ENCODE data around the gene OR6S1. TPM values are rescaled to one million over a fixed set of nuclear protein-coding genes. Genes with fewer than 3 reads are reported as not detected.
A peak's percentile ranks its signal among the peaks of the same experiment; 100 is the strongest.
"Not testable (repeated sequence)": the region's sequence is repeated elsewhere in the genome, so short reads cannot be mapped to it uniquely, and the experiment has no call there.

The OR6S1 gene
- total and polyA plus RNA-seq, 8 donors: not detected

DNA sequence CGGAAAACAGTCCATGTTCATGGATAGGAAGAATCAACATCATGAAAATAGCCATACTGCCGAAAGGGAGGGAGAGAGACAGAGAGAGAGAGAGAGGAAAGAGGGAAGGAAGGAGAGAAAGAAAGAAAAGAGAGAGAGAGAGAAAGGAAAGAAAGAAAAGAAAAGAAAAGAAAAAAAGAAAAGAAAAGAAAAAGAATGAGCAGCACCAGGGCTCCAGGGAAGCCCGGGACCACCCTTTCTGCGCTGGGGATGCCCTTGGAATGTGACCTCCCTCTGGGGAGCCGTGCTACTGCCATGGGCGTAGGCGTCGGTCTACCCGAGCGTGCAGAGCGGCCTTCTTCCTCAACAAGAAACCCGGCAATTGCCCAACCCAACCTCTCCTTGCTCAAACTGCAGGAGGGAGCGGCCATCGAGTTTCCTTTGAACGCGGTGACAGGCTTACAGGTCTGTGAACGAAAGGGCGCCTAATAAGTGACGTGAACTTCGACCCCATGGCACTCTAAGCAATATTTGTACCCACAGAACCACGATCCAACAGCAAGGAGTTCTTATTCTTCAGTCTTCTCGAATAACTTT is 16.9 kb downstream of the OR6S1 start:
- Histone ChIP-seq H3K4me3 (peak overlapping the region; percentile 11 to 31 (median 18)), H3K4me1 (peaks cover 0 to 55% (median 39%) of the 10 kb centered on the region in 4 donors), H3K27me3 (peaks cover 0 to 33% (median 4%) of the 10 kb centered on the region in 3 donors), H3K27ac (peak overlapping the region in 4 of 5 donors; percentile 6 to 47 (median 27)), H3K9me3 (no peaks in the 10 kb centered on the region), H3K36me3 (no peaks in the 10 kb centered on the region)
- 5 to 8% (median 6%) methylated on average over 22 of the region's 22 CpGs for WGBS, 5 donors
- intact Hi-C loops (cut with DNase I; ENCODE audit: low total_unique reads): no loop called here
- peak in 1 of 3 donors; percentile 8 for TF ChIP-seq POLR2AphosphoS5 (IDR thresholded peaks at IDR 0.05)
- TF ChIP-seq, protein P1, sequence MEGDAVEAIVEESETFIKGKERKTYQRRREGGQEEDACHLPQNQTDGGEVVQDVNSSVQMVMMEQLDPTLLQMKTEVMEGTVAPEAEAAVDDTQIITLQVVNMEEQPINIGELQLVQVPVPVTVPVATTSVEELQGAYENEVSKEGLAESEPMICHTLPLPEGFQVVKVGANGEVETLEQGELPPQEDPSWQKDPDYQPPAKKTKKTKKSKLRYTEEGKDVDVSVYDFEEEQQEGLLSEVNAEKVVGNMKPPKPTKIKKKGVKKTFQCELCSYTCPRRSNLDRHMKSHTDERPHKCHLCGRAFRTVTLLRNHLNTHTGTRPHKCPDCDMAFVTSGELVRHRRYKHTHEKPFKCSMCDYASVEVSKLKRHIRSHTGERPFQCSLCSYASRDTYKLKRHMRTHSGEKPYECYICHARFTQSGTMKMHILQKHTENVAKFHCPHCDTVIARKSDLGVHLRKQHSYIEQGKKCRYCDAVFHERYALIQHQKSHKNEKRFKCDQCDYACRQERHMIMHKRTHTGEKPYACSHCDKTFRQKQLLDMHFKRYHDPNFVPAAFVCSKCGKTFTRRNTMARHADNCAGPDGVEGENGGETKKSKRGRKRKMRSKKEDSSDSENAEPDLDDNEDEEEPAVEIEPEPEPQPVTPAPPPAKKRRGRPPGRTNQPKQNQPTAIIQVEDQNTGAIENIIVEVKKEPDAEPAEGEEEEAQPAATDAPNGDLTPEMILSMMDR (IDR thresholded peaks at IDR 0.05): no peak
- no peak for TF ChIP-seq POLR2A (IDR thresholded peaks at IDR 0.05)
- DNase-seq: peak; percentile 75 to 87

DNA sequence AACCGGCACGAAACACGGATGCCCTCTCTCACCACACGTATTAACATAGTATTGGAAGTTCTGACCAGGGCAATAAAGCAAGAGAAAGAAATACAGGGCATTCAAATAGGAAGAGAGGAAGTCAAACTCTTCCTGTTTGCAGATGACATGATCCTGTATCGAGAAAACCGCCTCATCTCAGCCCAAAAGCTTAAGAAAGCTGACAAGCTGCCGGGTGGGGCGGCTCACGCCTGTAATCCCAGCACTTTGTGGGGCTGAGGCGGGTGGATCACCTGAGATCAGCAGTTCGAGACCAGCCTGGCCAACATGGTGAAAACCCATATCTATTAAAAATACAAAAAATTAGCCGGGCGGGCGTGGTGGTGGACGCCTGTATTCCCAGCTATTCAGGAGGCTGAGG is 17.7 kb downstream of the OR6S1 start:
- H3K27me3 ChIP-seq: peaks cover 0 to 33% (median 4%) of the 10 kb centered on the region in 3 donors

DNA sequence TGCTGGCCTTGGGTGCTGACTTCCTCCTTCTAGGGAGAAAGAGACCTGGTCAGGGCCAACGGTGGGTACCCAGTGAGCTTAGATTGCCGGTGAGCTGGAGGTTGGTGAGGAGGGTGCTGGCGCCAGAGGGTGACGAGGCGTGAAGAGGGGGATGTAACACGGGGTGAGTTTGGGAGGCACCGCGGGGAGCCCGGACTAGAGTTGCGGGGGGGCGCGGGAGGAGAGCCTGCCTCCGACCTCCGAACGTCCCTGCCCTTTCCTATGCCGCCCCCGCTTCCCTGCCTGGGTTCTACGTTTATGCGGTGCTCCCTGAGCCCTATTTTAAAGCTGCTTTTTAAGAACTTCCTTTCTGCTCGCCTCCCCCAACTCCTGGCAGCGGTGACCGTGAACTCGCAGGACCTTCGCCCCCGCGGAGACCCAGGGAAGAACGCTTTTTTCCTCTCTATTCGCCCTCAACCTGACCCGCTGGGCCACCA is 18.6 kb downstream of the OR6S1 start:
- no peaks in the 10 kb centered on the region for H3K9me3 ChIP-seq
- H3K27ac ChIP-seq: no peak overlapping the region
- TF ChIP-seq POLR2AphosphoS5 (IDR thresholded peaks at IDR 0.05) (no peak), EP300 (IDR thresholded peaks at IDR 0.05) (no peak), POLR2A (IDR thresholded peaks at IDR 0.05) (no peak)
- TF ChIP-seq, protein P1 (IDR thresholded peaks at IDR 0.05): no peak
- peaks cover 0 to 25% (median 4%) of the 10 kb centered on the region in 3 donors for H3K27me3 ChIP-seq
- H3K4me3 ChIP-seq: peak overlapping the region in 1 of 4 donors; percentile 4
- peaks cover 0 to 59% (median 39%) of the 10 kb centered on the region in 4 donors for H3K4me1 ChIP-seq
- 39 to 51% (median 44%) methylated on average over 29 of the region's 29 CpGs for WGBS, 5 donors
- intact Hi-C loops (cut with DNase I; ENCODE audit: low total_unique reads): no loop called here
- DNase-seq: no peak
- H3K36me3 ChIP-seq: no peaks in the 10 kb centered on the region

More for the DNA sequence above, 17.7 kb downstream of the OR6S1 start:
- Histone ChIP-seq H3K27ac (no peak overlapping the region), H3K4me3 (no peak overlapping the region), H3K4me1 (peaks cover 0 to 55% (median 39%) of the 10 kb centered on the region in 4 donors), H3K9me3 (no peaks in the 10 kb centered on the region), H3K36me3 (no peaks in the 10 kb centered on the region)
- TF ChIP-seq EP300 (IDR thresholded peaks at IDR 0.05) (no peak), POLR2AphosphoS5 (IDR thresholded peaks at IDR 0.05) (no peak), POLR2A (IDR thresholded peaks at IDR 0.05) (no peak)
- TF ChIP-seq, protein P1 (IDR thresholded peaks at IDR 0.05): no peak
- intact Hi-C loops (cut with DNase I; ENCODE audit: low total_unique reads): no loop called here
- no peak for DNase-seq
- WGBS, 5 donors: 59 to 73% (median 65%) methylated on average over 15 of the region's 15 CpGs

DNA sequence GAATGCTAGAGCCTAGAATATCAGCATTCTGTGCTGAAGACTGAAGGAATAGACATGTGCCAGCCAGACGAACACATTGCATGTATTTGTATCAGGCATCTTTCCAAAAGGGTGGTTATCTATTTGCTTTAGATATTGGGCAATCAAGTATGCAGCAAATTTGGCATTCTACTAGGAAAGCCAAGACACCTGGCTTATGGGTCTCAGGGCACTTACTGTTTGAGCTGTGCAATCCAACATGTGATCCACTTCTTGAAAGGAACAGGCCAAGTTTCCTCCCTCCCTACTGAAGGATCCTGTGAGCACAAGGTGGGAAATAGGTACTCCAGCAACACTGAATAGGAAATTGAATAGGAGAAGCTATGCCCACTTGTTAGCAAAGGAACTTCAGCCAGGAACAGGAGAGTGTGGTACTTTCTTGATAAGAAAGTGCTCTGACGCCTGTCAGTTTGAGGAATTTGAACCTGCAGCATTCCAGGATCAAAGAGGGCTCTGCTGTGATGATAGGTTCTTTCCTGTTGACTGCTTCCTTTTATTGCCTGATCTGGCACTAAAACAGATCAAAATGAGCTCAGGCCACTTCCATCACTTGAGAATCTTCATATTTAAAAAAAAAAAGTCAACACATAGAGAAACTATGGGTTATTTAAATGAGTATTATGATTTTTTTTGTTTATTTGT is 20.6 kb downstream of the OR6S1 start:
- WGBS, 5 donors: 26 to 50% (median 42%) methylated on average over 2 of the region's 2 CpGs
- no peak for DNase-seq
- Histone ChIP-seq H3K9me3 (no peaks in the 10 kb centered on the region), H3K27me3 (peaks cover 0 to 6% (median 4%) of the 10 kb centered on the region in 3 donors), H3K4me1 (peaks cover 0 to 53% (median 36%) of the 10 kb centered on the region in 4 donors), H3K4me3 (no peak overlapping the region), H3K27ac (no peak overlapping the region), H3K36me3 (no peaks in the 10 kb centered on the region)
- intact Hi-C loops (cut with DNase I; ENCODE audit: low total_unique reads): no loop called here
- TF ChIP-seq EP300 (IDR thresholded peaks at IDR 0.05): no peak
- peak in 1 of 3 donors; percentile 7 for TF ChIP-seq POLR2AphosphoS5 (IDR thresholded peaks at IDR 0.05)

DNA sequence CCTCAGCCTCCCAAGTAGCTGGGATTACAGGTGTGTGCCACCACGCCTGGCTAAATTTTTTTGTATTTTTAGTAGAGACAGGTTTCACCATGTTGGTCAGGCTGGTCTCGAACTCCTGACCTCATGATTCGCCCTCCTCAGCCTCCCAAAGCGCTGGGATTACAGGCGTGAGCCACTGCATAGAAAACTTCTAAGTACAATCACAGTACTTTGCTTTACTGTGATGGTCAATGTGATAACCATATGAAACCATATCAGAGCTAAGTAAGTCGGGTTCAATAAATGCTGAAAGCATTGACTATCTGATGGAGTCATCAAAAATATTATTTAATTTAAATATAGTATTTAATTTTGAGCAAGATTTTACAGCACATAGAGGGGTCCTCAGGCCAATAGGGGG is 21.8 kb downstream of the OR6S1 start:
- H3K9me3 ChIP-seq, DNase-seq, H3K27me3 ChIP-seq, H3K27ac ChIP-seq, H3K4me3 ChIP-seq, H3K36me3 ChIP-seq: not testable (repeated sequence)
- H3K4me1 ChIP-seq: peaks cover 0 to 45% (median 26%) of the 10 kb centered on the region in 4 donors
- intact Hi-C loops (cut with DNase I; ENCODE audit: low total_unique reads): loop anchor here (5.0 kb wide), 1 partner anchor 68 kb away; the partner anchor contains the start of gene ANG
- WGBS, 5 donors: 84 to 94% (median 89%) methylated on average over 6 of the region's 6 CpGs
